OCI-LY7 (cell line): Measurements from ENCODE around the gene AHCY. TPM values are rescaled to one million over a fixed set of nuclear protein-coding genes. Genes with fewer than 3 reads are reported as not detected.
"Not testable (repeated sequence)": the region's sequence is repeated elsewhere in the genome, so short reads cannot be mapped to it uniquely, and the experiment has no call there.

Experiments
- BruUV-seq: library from RNA; stranded (reverse); fragments of 400-500 nt; replicated peaks from 2 replicates; lab custom pipeline; 2021; lab: Mats Ljungman, UMichigan
- CTCF ChIA-PET: fragments of 300-600 bp; sonication (Branson Sonifier 250); formaldehyde crosslinking; loops from one replicate; lab custom pipeline; 2022; ENCODE audit warnings: antibody characterized with exemption; ENCODE audit not compliant: unreplicated experiment; lab: Charles Lee
- POLR2A ChIA-PET: fragments of 300-600 bp; sonication (Branson Sonifier 250); formaldehyde crosslinking; loops from one replicate; lab custom pipeline; 2022; ENCODE audit warnings: antibody characterized with exemption; lab: Charles Lee
- DNase-seq: peaks from one replicate; pipeline ENCODE4 v3.0.0-alpha.2; 2015; ENCODE audit warnings: low spot score
- H2AFZ ChIP-seq: fragments of 200-600 bp; sonication (generic), shearing (Covaris generic); 2 replicates; pipeline ENCODE4 v1.6.1; 2014; ENCODE audit warnings: mild to moderate bottlenecking, antibody characterized with exemption, low read length, moderate library complexity
- H3K27ac ChIP-seq: fragments of 200-600 bp; sonication (generic); 2 replicates; pipeline ENCODE4 v1.5.1; 2014; ENCODE audit warnings: mixed run types, low read depth, mild to moderate bottlenecking, moderate library complexity, low read length, inconsistent platforms; ENCODE audit not compliant: poor library complexity, severe bottlenecking
- H3K36me3 ChIP-seq: fragments of 200-600 bp; sonication (generic); 2 replicates; pipeline ENCODE4 v1.6.1; 2014; ENCODE audit warnings: mild to moderate bottlenecking, antibody characterized with exemption, low read length, moderate library complexity, mixed read lengths; ENCODE audit not compliant: insufficient read depth
- H3K4me1 ChIP-seq: fragments of 200-600 bp; sonication (generic); 2 replicates; pipeline ENCODE4 v1.5.1; 2014; ENCODE audit warnings: mild to moderate bottlenecking, low read length; ENCODE audit not compliant: insufficient read depth, poor library complexity, severe bottlenecking
- H3K4me2 ChIP-seq: fragments of 200-600 bp; sonication (generic); 2 replicates; pipeline ENCODE4 v1.6.1; 2014; ENCODE audit warnings: mild to moderate bottlenecking, low read length
- H3K4me3 ChIP-seq: fragments of 200-600 bp; sonication (generic); 2 replicates; pipeline ENCODE4 v1.5.1; 2014; ENCODE audit warnings: mild to moderate bottlenecking, low read depth, low read length; ENCODE audit not compliant: poor library complexity, severe bottlenecking
- H3K79me2 ChIP-seq: fragments of 200-600 bp; sonication (generic); 2 replicates; pipeline ENCODE4 v1.6.1; 2016; ENCODE audit warnings: low read depth, mild to moderate bottlenecking, low read length, moderate library complexity, mixed read lengths; ENCODE audit not compliant: insufficient read depth
- H3K9me2 ChIP-seq: fragments of 200-600 bp; sonication (generic); 2 replicates; pipeline ENCODE4 v1.6.1; 2016; ENCODE audit warnings: mild to moderate bottlenecking, low read length, mixed read lengths; ENCODE audit not compliant: insufficient read depth
- H3K9me3 ChIP-seq: fragments of 200-600 bp; sonication (generic); 2 replicates; pipeline ENCODE4 v1.6.1; 2014; ENCODE audit warnings: mild to moderate bottlenecking, mixed run types, low read length, mixed read lengths
- H4K20me1 ChIP-seq: fragments of 200-600 bp; sonication (generic); 2 replicates; pipeline ENCODE4 v1.6.1; 2014; ENCODE audit warnings: mild to moderate bottlenecking, antibody characterized with exemption, low read length, moderate library complexity, mixed read lengths; ENCODE audit not compliant: insufficient read depth
- EZH2phosphoT487 ChIP-seq: fragments of 200-600 bp; sonication (generic); IDR thresholded peaks from 2 replicates; pipeline ENCODE4 v1.6.1; 2018; ENCODE audit warnings: low read depth, borderline replicate concordance, mild to moderate bottlenecking, mixed run types, antibody characterized with exemption, low read length, moderate library complexity, mixed read lengths
- intact Hi-C: fragments of 100-400 bp; cut with micrococcal nuclease; formaldehyde crosslinking; loops from one replicate; pipeline ENCODE4 v1.10.0; 2022; ENCODE audit not compliant: unreplicated experiment
- total RNA-seq, 2 experiments: library from RNA; depleted of rRNA in 1 of 2; stranded (reverse); fragments of >200 nt in 1 of 2; shearing (Covaris generic) in 1 of 2; gene quantifications; 2 replicates each; pipeline ENCODE4 v1.2.3, GENCODE V29; 2014 to 2022
- TF ChIP-seq, protein P1 (sequence below): fragments of 200-600 bp; sonication (generic); conservative IDR thresholded peaks from 2 replicates; pipeline ENCODE4 v1.5.1; 2014; ENCODE audit warnings: mild to moderate bottlenecking, antibody characterized with exemption, low read length, moderate library complexity, mixed read lengths

AHCY gene
- total RNA-seq, 2 experiments from 2014 or later, result 133 to 218 TPM

DNA sequence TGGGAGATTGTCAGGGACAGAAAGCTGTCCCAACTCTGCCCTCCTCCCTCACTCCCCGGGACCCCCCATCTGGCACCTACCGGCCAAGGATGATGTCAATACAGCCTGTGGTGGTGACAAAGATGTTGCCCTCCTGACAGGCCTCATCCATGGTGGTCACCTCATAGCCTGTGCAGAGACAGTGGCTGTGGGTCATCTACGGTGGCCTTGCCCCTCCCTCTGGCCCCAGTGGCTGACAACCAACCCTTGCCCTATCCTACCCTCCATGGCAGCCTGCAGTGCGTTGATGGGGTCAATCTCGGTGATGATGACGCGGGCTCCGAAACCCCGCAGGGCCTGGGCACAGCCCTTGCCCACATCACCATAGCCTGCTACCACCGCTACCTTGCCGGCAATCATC is 12.7 kb downstream of the AHCY start:
- Histone ChIP-seq H3K4me1 (no peaks in the 10 kb centered on the region), H3K9me2 (no peaks in the 10 kb centered on the region), H3K36me3 (peaks cover 98% of the 10 kb centered on the region), H3K27ac (no peak overlapping the region), H4K20me1 (no peaks in the 10 kb centered on the region), H3K79me2 (peaks cover 3% of the 10 kb centered on the region; the same call in 1 of the 2 replicates), H3K4me3 (no peak overlapping the region), H3K9me3 (no peaks in the 10 kb centered on the region), H2AFZ (no peak overlapping the region), H3K4me2 (no peak overlapping the region)
- intact Hi-C loops, result no loop called here
- DNase-seq, result no peak
- ChIA-PET CTCF (no interaction called here), POLR2A (no interaction called here)
- TF ChIP-seq EZH2phosphoT487, result no peak
- TF ChIP-seq, protein P1, sequence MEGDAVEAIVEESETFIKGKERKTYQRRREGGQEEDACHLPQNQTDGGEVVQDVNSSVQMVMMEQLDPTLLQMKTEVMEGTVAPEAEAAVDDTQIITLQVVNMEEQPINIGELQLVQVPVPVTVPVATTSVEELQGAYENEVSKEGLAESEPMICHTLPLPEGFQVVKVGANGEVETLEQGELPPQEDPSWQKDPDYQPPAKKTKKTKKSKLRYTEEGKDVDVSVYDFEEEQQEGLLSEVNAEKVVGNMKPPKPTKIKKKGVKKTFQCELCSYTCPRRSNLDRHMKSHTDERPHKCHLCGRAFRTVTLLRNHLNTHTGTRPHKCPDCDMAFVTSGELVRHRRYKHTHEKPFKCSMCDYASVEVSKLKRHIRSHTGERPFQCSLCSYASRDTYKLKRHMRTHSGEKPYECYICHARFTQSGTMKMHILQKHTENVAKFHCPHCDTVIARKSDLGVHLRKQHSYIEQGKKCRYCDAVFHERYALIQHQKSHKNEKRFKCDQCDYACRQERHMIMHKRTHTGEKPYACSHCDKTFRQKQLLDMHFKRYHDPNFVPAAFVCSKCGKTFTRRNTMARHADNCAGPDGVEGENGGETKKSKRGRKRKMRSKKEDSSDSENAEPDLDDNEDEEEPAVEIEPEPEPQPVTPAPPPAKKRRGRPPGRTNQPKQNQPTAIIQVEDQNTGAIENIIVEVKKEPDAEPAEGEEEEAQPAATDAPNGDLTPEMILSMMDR, result no peak
- BruUV-seq, result no TSS peak

DNA sequence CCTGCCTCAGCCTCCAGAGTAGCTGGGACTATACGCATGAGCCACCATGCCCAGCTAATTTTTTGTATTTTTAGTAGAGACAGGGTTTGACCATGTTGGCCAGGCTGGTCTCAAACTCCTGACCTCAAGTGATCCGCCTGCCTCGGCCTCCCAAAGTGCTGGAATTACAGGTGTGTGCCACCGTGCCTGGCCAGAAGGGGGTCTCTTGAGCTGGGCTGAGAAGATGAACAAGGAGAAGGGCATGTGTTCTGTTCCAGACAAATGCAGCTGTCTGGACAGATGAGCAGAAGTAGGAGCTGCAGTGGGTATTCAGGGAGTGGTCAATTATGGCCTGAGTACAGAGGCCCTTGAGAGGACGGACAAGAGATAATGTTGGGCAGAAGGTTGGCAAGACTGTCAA is 15.7 kb downstream of the AHCY start:
- peaks cover 98% of the 10 kb centered on the region for H3K36me3 ChIP-seq
- H3K9me3 ChIP-seq, H3K4me3 ChIP-seq, H3K9me2 ChIP-seq, CTCF ChIA-PET, intact Hi-C loops, H3K4me1 ChIP-seq, H3K27ac ChIP-seq, DNase-seq, H3K79me2 ChIP-seq, H3K4me2 ChIP-seq, H4K20me1 ChIP-seq, BruUV-seq, H2AFZ ChIP-seq: not testable (repeated sequence)
- POLR2A ChIA-PET, result interaction anchor here (0.6 kb wide), 1 partner anchor 10 kb away, joined by 3 read pairs; no protein-coding TSS in a partner anchor

DNA sequence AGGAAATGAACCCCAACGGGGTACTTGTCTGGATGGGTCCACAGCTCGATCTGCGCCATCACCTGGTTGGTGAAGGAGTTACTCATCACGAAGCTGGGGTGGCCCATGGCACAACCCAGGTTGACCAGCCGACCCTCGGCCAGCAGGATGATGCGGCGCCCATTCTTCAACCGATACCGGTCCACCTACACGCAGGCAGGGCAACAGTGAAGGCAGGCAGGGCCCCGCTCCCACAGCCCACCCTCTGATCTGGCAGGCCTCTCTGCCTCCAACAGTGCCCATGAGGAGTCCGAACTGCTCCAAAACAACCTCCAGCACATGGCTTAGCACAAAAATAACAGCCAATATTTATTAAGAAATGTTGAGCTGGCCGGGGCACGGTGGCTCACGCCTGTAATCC is 17.7 kb downstream of the AHCY start:
- DNase-seq, result no peak
- Histone ChIP-seq H3K4me1 (no peaks in the 10 kb centered on the region), H3K27ac (no peak overlapping the region), H3K4me2 (no peak overlapping the region), H4K20me1 (no peaks in the 10 kb centered on the region), H3K4me3 (no peak overlapping the region), H3K9me3 (no peaks in the 10 kb centered on the region), H2AFZ (no peak overlapping the region), H3K36me3 (peaks cover 98% of the 10 kb centered on the region), H3K9me2 (no peaks in the 10 kb centered on the region), H3K79me2 (no peaks in the 10 kb centered on the region)
- BruUV-seq, result no TSS peak
- POLR2A ChIA-PET, result no interaction called here
- CTCF ChIA-PET, result no interaction called here
- TF ChIP-seq, protein P1, result no peak
- TF ChIP-seq EZH2phosphoT487, result no peak
- intact Hi-C loops, result no loop called here
